C4-2B (cell line): ENCODE measurements around the gene DLX3.
A peak's percentile ranks its signal among the peaks of the same experiment; 100 is the strongest.

Source experiments
- H3K27ac ChIP-seq: fragments of 450-650 bp; 2 replicates; pipeline ENCODE4 v1.5.1; 2017
- ZFX ChIP-seq: fragments of 450-650 bp; IDR thresholded peaks from 2 replicates; pipeline ENCODE4 v1.6.1; 2017
- TF ChIP-seq, protein P1 (sequence below): fragments of 450-650 bp; conservative IDR thresholded peaks from 2 replicates; pipeline ENCODE4 v1.5.1; 2017; ENCODE audit warnings: mild to moderate bottlenecking

The DLX3 gene

DNA sequence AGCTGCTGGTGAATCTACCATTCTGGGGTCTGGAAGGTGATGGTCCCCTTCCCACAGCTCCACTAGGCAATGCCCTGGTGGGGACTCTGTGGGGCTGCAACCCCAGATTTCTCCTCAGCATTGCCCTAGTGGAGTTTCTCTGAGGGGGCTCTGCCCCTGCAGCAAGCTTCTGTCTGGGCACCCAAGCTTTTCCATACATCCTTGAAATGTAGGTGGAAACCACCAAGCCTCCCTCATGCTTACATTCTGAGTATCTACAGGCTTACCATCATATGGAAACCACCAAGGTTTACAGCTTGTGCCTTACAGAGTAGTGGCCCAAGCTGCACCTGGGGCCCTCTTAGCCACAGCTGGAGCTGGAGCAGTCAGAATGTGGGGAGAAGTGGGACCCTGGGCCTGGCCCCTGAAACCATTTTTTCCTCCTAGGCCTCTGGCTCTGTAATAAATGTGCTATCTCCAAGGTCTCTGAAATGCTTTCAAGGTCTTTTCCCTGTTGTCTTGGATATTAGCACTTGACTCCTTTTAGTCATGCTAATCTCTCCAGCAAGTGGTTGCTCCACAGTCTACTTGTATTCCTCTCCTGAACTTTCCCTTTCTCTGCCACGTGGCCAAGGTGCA is 19.6 kb upstream of the DLX3 start:
- TF ChIP-seq, protein P1, sequence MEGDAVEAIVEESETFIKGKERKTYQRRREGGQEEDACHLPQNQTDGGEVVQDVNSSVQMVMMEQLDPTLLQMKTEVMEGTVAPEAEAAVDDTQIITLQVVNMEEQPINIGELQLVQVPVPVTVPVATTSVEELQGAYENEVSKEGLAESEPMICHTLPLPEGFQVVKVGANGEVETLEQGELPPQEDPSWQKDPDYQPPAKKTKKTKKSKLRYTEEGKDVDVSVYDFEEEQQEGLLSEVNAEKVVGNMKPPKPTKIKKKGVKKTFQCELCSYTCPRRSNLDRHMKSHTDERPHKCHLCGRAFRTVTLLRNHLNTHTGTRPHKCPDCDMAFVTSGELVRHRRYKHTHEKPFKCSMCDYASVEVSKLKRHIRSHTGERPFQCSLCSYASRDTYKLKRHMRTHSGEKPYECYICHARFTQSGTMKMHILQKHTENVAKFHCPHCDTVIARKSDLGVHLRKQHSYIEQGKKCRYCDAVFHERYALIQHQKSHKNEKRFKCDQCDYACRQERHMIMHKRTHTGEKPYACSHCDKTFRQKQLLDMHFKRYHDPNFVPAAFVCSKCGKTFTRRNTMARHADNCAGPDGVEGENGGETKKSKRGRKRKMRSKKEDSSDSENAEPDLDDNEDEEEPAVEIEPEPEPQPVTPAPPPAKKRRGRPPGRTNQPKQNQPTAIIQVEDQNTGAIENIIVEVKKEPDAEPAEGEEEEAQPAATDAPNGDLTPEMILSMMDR, result no peak
- no peak for TF ChIP-seq ZFX

DNA sequence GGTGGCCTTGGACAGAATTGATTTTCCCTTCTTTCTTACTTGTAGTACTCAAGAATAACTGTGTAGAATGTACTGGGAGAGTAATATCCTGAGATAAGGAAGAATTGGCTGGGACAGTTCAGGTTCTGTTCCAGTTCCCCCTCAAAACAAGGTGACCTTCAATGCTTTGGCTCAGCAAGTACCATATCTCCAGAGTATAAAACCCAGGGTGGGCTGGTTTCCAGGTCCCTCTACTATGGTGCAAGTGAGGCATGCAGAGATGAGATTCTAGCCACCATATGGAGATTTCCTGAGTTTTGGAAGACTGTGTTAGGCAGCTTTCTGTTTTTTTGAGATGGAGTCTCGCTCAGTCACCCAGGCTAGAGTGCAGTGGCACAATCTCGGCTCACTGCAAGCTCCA is 18.1 kb upstream of the DLX3 start:
- no peak for TF ChIP-seq ZFX
- TF ChIP-seq, protein P1, result no peak
- no peak overlapping the region for H3K27ac ChIP-seq

More for the DNA sequence above, 19.6 kb upstream of the DLX3 start:
- H3K27ac ChIP-seq, result no peak overlapping the region

DNA sequence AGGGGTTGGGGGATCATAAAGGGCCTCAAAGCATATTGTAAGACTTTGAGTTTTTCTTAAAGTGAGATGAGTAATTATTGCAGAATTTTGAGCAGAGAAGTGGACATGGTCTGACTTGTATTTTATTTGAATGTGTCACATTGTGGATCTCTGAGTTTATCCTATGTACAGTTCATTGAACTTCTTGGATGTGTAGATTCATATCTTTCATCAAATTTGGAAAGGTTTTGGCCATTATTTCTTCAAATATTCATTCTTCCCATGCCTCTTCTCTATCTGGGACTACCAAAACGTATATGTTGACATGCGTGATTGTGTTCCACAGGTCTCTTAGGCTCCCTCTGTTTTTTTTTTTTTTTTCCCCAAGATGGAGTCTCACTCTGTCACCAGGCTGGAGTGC is 14.3 kb upstream of the DLX3 start:
- H3K27ac ChIP-seq, result no peak overlapping the region
- TF ChIP-seq ZFX, result no peak

DNA sequence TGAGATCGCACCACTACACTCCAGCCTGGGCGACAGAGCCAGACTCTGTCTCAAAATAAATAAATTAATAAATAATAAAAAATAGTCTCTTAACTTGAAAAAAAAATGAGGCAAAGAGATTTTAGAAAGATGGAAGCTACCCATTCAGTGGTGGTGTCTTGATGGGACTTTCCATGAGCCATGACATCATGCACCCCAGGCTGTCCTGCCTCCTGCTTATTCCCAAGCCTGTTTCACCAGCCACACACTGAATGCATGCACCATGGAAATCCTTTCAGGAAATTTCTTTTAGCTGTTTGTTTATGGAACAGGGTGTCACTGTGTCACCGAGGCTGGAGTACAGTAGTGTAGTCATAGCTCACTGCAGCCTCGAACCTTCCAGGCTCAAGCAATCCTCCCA is 8.9 kb upstream of the DLX3 start:
- H3K27ac ChIP-seq, result no peak overlapping the region
- TF ChIP-seq ZFX, result no peak
- TF ChIP-seq, protein P1, result no peak

DNA sequence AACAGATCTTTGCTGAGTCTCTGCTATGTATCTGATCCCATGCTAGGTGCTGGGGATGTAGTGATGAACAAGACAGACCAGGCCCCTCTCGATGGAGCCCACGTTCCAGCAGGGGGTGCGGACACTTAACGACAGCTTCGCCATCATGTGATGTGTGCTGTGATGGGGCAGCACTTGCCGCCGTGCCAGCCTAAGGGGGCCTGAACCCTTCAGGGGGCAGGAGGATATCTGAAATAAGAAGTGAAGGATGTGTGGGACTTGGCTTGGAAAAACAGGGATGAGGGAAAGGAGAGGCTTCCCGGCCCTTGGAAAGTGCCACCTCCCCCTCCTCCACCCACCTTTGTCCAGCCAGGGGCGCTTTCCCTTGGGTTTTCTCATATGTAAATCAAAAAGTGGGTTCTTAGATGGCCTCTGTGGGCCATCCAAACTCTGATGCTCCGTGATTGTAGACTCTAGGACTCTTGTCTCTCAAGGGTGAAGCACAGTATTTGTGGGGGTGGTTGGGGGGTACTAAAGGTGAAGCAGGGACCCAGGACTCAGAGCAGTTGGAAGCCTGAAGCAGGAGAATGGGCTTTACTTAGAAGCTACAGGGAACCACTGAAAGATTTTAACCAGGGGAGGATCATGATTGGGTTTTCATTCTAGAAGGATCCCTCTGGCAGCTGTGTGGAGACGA is 4.0 kb upstream of the DLX3 start:
- TF ChIP-seq ZFX, result no peak
- TF ChIP-seq, protein P1, result no peak
- H3K27ac ChIP-seq, result no peak overlapping the region

DNA sequence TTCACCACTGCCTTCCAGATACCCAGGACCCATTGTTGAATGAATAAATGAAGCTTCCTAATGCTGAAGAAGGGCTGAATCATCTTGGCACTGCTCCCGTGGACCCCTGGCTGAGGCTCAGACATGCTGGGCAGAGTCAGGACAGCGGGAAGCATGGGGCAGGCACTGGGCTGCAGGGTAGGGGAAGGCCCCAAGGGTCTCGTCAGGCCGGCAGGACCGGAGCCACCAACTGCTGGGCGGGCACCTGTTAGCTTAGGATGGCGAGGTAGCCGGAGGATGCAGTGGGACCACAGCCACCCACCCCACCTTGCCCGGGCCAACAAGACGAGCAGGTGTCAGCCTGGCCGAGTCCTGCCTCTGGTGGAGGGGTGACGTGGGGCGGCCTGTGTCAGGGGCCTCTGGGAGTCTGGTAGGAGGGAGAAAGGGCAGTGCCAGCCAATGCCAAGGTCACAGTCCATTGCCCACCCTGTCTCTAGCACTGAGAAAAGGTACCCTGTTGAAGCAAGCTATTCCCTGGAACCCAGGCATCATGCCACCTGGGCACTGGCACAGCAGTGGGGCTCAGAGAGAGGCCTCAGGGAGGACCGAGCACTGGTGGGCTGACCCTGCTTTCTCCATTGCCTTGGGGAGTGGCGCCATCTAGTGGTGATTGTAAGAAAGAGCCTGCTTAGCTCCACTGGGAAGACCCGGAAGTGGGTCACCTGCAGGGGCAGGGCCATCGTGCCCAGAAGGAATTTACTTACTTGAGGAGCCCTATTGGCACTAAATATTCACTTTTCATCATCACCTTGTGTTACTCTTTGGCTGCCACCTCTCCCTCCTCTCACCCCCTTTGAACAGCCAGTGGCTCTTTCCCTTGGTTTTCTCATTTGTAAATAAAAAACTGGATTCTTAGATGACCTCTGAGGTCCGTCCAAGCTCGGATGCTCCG is 3.0 kb upstream of the DLX3 start:
- TF ChIP-seq ZFX, result no peak
- TF ChIP-seq, protein P1, result peak; percentile 95
- no peak overlapping the region for H3K27ac ChIP-seq

DNA sequence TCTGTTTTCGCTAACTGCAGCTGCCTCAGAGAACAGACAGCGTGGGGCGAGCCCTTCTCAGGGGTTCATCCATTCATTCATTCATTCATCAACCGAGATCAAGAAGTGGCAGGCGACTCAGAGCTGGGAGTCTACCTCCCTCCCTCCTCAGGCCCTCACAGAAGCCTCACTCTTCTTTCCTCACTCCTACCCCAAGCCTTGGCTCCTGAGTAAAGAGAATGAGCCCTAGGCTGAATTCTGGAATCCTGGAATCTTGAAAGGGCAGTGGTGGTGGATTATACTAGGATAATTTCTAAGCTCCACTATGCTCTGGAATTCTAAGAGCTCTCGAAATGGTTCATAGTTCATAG is 2.3 kb upstream of the DLX3 start:
- no peak overlapping the region for H3K27ac ChIP-seq
- TF ChIP-seq, protein P1, result no peak
- TF ChIP-seq ZFX, result no peak
